Choroid plexus epithelial cell (primary cell): ENCODE measurements around the gene SSR4.

Experiments used
- DNase-seq: peaks from one replicate; pipeline ENCODE4 v3.0.0-alpha.2; 2010; ENCODE audit warnings: low read depth
- H3K4me3 ChIP-seq: 2 replicates; pipeline ENCODE4 v1.5.1; 2011; ENCODE audit warnings: low read depth, mild to moderate bottlenecking, control low read depth, low read length, moderate library complexity
- TF ChIP-seq, protein P1 (sequence below): conservative IDR thresholded peaks from 2 replicates; pipeline ENCODE4 v1.5.1; 2011; ENCODE audit warnings: low read depth, mild to moderate bottlenecking, control low read depth, inconsistent platforms, low read length, moderate library complexity

Gene SSR4

DNA sequence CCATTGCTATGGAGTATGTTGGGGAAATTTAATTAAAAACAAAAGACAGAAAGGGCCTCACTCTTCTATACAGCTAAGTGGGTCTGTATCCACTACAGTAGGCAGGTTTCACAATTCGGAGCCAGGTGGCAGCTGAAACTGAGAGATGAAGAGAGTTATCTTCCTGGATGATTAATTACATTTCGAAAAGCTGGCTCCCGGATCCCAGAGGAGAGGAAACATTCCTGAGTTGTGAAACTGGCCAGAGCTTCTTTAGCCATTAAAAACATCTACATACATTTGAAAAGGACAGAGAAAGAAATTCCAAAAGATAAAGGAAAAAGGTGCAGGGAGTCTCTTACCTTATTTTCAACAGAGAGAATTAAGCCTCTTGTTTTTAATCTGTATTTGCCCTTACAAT is 51.4 kb downstream of the SSR4 start:
- DNase-seq: no peak
- no peak overlapping the region for H3K4me3 ChIP-seq
- TF ChIP-seq, protein P1, sequence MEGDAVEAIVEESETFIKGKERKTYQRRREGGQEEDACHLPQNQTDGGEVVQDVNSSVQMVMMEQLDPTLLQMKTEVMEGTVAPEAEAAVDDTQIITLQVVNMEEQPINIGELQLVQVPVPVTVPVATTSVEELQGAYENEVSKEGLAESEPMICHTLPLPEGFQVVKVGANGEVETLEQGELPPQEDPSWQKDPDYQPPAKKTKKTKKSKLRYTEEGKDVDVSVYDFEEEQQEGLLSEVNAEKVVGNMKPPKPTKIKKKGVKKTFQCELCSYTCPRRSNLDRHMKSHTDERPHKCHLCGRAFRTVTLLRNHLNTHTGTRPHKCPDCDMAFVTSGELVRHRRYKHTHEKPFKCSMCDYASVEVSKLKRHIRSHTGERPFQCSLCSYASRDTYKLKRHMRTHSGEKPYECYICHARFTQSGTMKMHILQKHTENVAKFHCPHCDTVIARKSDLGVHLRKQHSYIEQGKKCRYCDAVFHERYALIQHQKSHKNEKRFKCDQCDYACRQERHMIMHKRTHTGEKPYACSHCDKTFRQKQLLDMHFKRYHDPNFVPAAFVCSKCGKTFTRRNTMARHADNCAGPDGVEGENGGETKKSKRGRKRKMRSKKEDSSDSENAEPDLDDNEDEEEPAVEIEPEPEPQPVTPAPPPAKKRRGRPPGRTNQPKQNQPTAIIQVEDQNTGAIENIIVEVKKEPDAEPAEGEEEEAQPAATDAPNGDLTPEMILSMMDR: no peak
